GM06990 (cell line): ENCODE data around the gene KIAA1549.

Source experiments
- DNase-seq: peaks from one replicate; pipeline ENCODE4 v3.0.0-alpha.2; 2011; ENCODE audit not compliant: insufficient read length; ENCODE audit errors: extremely low read depth
- H3K27me3 ChIP-seq: replicated peaks from 2 replicates; pipeline ENCODE4 v1.6.0; 2011; ENCODE audit warnings: low read length; ENCODE audit not compliant: control insufficient read depth, insufficient read depth
- H3K36me3 ChIP-seq: 2 replicates; pipeline ENCODE4 v1.5.1; 2011; ENCODE audit warnings: low read length; ENCODE audit not compliant: control insufficient read depth, insufficient read depth
- H3K4me3 ChIP-seq: replicated peaks from 2 replicates; pipeline ENCODE4 v1.5.1; 2011; ENCODE audit warnings: low read depth, mild to moderate bottlenecking, control low read depth, low read length
- CTCF ChIP-seq: IDR thresholded peaks from 2 replicates; pipeline ENCODE4 v1.5.1; 2011; ENCODE audit warnings: low read length, control low read depth, mild to moderate bottlenecking, inconsistent platforms; ENCODE audit not compliant: insufficient read depth, poor library complexity, severe bottlenecking

The KIAA1549 gene

GRCh38 chr7:138871065-138871813, 110.0 kb downstream of the KIAA1549 start:
- Histone ChIP-seq H3K4me3 (no peak overlapping the region), H3K27me3 (no peaks in the 10 kb centered on the region), H3K36me3 (no peaks in the 10 kb centered on the region; the same call in 1 of the 2 replicates)
- no peak for DNase-seq
- no peak for TF ChIP-seq CTCF

- no peaks in the 10 kb centered on the region; the same call in 1 of the 2 replicates for H3K36me3 ChIP-seq
These were observed 111.8 kb downstream of the KIAA1549 start for GRCh38 chr7:138869353-138869752.

GRCh38 chr7:138868711-138869110, 112.5 kb downstream of the KIAA1549 start:
- Histone ChIP-seq H3K4me3 (no peak overlapping the region), H3K36me3 (no peaks in the 10 kb centered on the region; the same call in 1 of the 2 replicates), H3K27me3 (no peaks in the 10 kb centered on the region)
- no peak for DNase-seq
- no peak for TF ChIP-seq CTCF

More at GRCh38 chr7:138869353-138869752, 111.8 kb downstream of the KIAA1549 start:
- no peak for TF ChIP-seq CTCF
- Histone ChIP-seq H3K27me3 (no peaks in the 10 kb centered on the region), H3K4me3 (no peak overlapping the region)
- no peak for DNase-seq

GRCh38 chr7:138867744-138868143, 113.4 kb downstream of the KIAA1549 start:
- H3K4me3 ChIP-seq: no peak overlapping the region
- H3K27me3 ChIP-seq: no peaks in the 10 kb centered on the region
- TF ChIP-seq CTCF: no peak
- DNase-seq: no peak
- no peaks in the 10 kb centered on the region; the same call in 1 of the 2 replicates for H3K36me3 ChIP-seq

- Histone ChIP-seq H3K36me3 (no peaks in the 10 kb centered on the region; the same call in 1 of the 2 replicates), H3K4me3 (no peak overlapping the region), H3K27me3 (no peaks in the 10 kb centered on the region)
- DNase-seq: no peak
- TF ChIP-seq CTCF: no peak
These were observed 114.8 kb downstream of the KIAA1549 start for GRCh38 chr7:138866353-138866752.
